Suprapubic skin (tissue), 4 donors: ENCODE data around the gene PCBP4.

ENCODE experiments used
- EP300 ChIP-seq: sonication (generic); formaldehyde crosslinking; IDR thresholded peaks from one replicate; pipeline ENCODE4 v1.6.1; 2017; ENCODE audit warnings: antibody characterized with exemption
- POLR2A ChIP-seq, 2 donors: fragments of 450-650 bp; IDR thresholded peaks; one replicate each; pipeline ENCODE4 v1.6.1; 2017; ENCODE audit warnings: antibody characterized with exemption in 2 of 2, mild to moderate bottlenecking in 2 of 2, moderate library complexity in 2 of 2
- POLR2AphosphoS5 ChIP-seq, 3 donors: sonication (generic); formaldehyde crosslinking; IDR thresholded peaks; one replicate each; pipeline ENCODE4 v1.6.1; 2017; ENCODE audit warnings: antibody characterized with exemption in 3 of 3
- TF ChIP-seq, protein P1 (sequence below), 2 donors: fragments of 200-600 bp in 1 of 2; fragments of 450-650 bp in 1 of 2; sonication (generic) in 1 of 2; IDR thresholded peaks; one replicate each; pipeline ENCODE4 v1.5.1; 2016 to 2019; ENCODE audit warnings: antibody characterized with exemption in 2 of 2, mild to moderate bottlenecking in 1 of 2, moderate library complexity in 1 of 2

DNA sequence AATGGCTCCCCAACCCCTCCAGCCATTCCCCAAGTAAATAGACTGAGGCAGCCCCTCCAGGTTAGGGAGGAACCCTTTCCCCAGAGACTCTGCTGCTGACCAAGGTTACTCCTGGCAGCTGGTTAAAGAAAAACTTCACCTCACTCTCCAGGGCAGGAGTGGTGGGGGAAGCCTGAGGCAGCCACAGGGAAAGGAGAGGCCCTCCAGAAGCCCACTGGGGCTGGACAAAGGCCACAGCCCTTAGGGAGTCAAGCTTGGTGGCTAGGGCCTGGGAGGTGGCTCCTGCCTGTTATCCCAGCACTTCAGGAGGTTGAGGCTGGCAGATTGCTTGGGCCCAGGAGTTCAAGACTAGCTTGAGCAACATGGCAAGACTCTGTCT is 17.0 kb upstream of the PCBP4 start:
- TF ChIP-seq, protein P1, sequence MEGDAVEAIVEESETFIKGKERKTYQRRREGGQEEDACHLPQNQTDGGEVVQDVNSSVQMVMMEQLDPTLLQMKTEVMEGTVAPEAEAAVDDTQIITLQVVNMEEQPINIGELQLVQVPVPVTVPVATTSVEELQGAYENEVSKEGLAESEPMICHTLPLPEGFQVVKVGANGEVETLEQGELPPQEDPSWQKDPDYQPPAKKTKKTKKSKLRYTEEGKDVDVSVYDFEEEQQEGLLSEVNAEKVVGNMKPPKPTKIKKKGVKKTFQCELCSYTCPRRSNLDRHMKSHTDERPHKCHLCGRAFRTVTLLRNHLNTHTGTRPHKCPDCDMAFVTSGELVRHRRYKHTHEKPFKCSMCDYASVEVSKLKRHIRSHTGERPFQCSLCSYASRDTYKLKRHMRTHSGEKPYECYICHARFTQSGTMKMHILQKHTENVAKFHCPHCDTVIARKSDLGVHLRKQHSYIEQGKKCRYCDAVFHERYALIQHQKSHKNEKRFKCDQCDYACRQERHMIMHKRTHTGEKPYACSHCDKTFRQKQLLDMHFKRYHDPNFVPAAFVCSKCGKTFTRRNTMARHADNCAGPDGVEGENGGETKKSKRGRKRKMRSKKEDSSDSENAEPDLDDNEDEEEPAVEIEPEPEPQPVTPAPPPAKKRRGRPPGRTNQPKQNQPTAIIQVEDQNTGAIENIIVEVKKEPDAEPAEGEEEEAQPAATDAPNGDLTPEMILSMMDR (IDR thresholded peaks at IDR 0.05), result no peak
- TF ChIP-seq POLR2A (IDR thresholded peaks at IDR 0.05), result no peak
- TF ChIP-seq EP300, result no peak
- no peak for TF ChIP-seq POLR2AphosphoS5 (IDR thresholded peaks at IDR 0.05)
